Esophagus squamous epithelium (tissue), 5 donors: Measurements from ENCODE around the gene DPY30. TPM values are rescaled to one million over a fixed set of nuclear protein-coding genes. Genes with fewer than 3 reads are reported as not detected.
"Not testable (repeated sequence)": the region's sequence is repeated elsewhere in the genome, so short reads cannot be mapped to it uniquely, and the experiment has no call there.

ENCODE experiments used
- DNase-seq: peaks from one replicate; lab custom pipeline; 2025; lab: John Stamatoyannopoulos, UW
- H3K27ac ChIP-seq, 4 donors: fragments of 200-600 bp; sonication (generic); one replicate each; pipeline ENCODE4 v1.5.1; 2016 to 2019; ENCODE audit warnings: mild to moderate bottlenecking in 1 of 4
- H3K27me3 ChIP-seq, 4 donors: fragments of 200-600 bp; sonication (generic); 1 replicate in 3 of 4; 2 replicates in 1 of 4; pipeline versions ENCODE4 v1.5.1 to v1.6.0; 2017 to 2021; ENCODE audit warnings: antibody characterized with exemption in 1 of 4
- H3K36me3 ChIP-seq, 3 donors: fragments of 200-600 bp; sonication (generic); one replicate each; pipeline ENCODE4 v1.5.1; 2016 to 2019
- H3K4me1 ChIP-seq, 3 donors: fragments of 200-600 bp; sonication (generic); one replicate each; pipeline ENCODE4 v1.5.1; 2017 to 2019
- H3K4me3 ChIP-seq, 4 donors: fragments of 200-600 bp; sonication (generic); 1 replicate in 3 of 4; 2 replicates in 1 of 4; pipeline ENCODE4 v1.5.1; 2016 to 2019; ENCODE audit warnings: mild to moderate bottlenecking in 2 of 4, moderate library complexity in 1 of 4
- H3K9me3 ChIP-seq, 3 donors: fragments of 200-600 bp; sonication (generic); one replicate each; pipeline ENCODE4 v1.5.1; 2016 to 2019
- POLR2A ChIP-seq, 4 donors: fragments of 450-650 bp; IDR thresholded peaks; one replicate each; pipeline ENCODE4 v1.6.1; 2017; ENCODE audit warnings: antibody characterized with exemption in 4 of 4, mild to moderate bottlenecking in 4 of 4, moderate library complexity in 3 of 4
- WGBS, 2 donors: methylation state at CpG; one replicate each; pipeline ENCODE4 v1.1.5; 2018; 5-methylcytosine and 5-hydroxymethylcytosine counted together
- intact Hi-C: fragments of 100-400 bp; cut with DNase I; formaldehyde crosslinking; loops from one replicate; pipeline ENCODE4 v1.15.0; 2022
- total RNA-seq, 4 donors: library from RNA; depleted of rRNA; stranded (reverse); fragments of >200 nt; gene quantifications; one replicate each; pipeline ENCODE4 v1.1.0, GENCODE V29; 2016
- TF ChIP-seq, protein P1 (sequence below), 6 experiments: fragments of 450-650 bp in 4 of 6; fragments of 200-600 bp in 2 of 6; sonication (generic) in 2 of 6; IDR thresholded peaks; one replicate each; pipeline ENCODE4 v1.5.1; 2016 to 2019; ENCODE audit warnings: antibody characterized with exemption in 6 of 6, mild to moderate bottlenecking in 4 of 6, moderate library complexity in 4 of 6
- donor health status: DM: yes; HTN: yes; CAD: no.

The DPY30 gene
- total RNA-seq, 4 donors from 2014 or later, result 53.0 to 58.2 (median 54.6) TPM

DNA sequence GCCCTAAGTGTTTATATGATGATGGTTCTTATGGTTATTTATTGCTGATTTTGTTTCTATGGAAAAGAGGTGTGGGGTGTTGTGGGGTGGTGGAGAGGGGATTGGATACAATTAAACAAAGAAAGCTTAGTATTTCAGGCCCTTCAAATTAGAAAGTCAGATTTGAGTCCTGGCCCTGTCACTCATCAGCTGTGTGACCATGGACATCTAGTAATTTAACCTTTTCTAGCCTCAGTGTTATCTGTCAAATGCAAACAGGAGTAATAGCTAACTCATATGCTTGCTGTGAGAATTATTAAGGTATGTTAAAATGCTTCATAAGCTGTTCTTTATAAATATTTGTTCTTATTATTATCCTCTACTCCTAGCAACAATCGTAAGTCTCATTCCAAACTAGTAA, 26.7 kb downstream of the DPY30 start:
- WGBS, 2 donors, result 70 to 90% methylated on average over 1 of the region's 1 CpG
- no peaks in the 10 kb centered on the region for H3K9me3 ChIP-seq
- no peak overlapping the region for H3K4me3 ChIP-seq
- peaks cover 9 to 27% (median 12%) of the 10 kb centered on the region in 3 donors for H3K4me1 ChIP-seq
- intact Hi-C loops, result no loop called here
- no peak for TF ChIP-seq POLR2A (IDR thresholded peaks at IDR 0.05)
- TF ChIP-seq, protein P1, sequence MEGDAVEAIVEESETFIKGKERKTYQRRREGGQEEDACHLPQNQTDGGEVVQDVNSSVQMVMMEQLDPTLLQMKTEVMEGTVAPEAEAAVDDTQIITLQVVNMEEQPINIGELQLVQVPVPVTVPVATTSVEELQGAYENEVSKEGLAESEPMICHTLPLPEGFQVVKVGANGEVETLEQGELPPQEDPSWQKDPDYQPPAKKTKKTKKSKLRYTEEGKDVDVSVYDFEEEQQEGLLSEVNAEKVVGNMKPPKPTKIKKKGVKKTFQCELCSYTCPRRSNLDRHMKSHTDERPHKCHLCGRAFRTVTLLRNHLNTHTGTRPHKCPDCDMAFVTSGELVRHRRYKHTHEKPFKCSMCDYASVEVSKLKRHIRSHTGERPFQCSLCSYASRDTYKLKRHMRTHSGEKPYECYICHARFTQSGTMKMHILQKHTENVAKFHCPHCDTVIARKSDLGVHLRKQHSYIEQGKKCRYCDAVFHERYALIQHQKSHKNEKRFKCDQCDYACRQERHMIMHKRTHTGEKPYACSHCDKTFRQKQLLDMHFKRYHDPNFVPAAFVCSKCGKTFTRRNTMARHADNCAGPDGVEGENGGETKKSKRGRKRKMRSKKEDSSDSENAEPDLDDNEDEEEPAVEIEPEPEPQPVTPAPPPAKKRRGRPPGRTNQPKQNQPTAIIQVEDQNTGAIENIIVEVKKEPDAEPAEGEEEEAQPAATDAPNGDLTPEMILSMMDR (IDR thresholded peaks at IDR 0.05), result no peak
- H3K36me3 ChIP-seq, result peaks cover 0 to 35% (median 0%) of the 10 kb centered on the region in 3 donors
- no peak overlapping the region for H3K27ac ChIP-seq
- H3K27me3 ChIP-seq, result no peaks in the 10 kb centered on the region
- DNase-seq, result no peak

DNA sequence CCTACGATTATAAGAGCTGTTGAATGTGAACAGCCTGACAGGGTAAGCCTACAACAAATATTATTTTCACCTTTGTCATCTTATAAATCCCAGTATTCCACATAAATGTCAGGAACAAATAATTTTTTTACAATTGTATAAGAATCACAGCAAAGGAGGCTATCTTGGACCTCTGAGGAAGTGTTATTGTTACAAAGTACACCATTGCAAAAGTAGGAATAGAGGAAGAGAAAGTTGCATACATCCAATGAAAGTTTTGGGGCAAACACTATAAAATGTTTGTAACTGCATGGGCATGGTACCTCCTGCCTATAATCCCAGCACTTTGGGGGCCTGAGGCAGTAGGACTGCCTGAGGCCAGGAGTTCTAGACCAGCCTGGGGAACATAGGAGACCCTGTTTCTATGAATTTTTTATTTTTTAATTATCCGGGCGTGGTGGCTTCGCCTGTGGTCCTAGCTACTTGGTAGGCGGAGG, 28.1 kb downstream of the DPY30 start:
- intact Hi-C loops, result no loop called here
- no peak for TF ChIP-seq POLR2A (IDR thresholded peaks at IDR 0.05)
- TF ChIP-seq, protein P1 (IDR thresholded peaks at IDR 0.05), result no peak
- Histone ChIP-seq H3K27ac (peak overlapping the region; percentile 86 to 99 (median 94)), H3K4me3 (peak overlapping the region; percentile 63 to 97 (median 88)), H3K9me3 (no peaks in the 10 kb centered on the region), H3K4me1 (peaks cover 10 to 41% (median 15%) of the 10 kb centered on the region in 3 donors), H3K27me3 (no peaks in the 10 kb centered on the region), H3K36me3 (peaks cover 0 to 22% (median 0%) of the 10 kb centered on the region in 3 donors)
- no peak for DNase-seq
- 55 to 70% methylated on average over 4 to 5 of the region's 5 CpGs for WGBS, 2 donors

DNA sequence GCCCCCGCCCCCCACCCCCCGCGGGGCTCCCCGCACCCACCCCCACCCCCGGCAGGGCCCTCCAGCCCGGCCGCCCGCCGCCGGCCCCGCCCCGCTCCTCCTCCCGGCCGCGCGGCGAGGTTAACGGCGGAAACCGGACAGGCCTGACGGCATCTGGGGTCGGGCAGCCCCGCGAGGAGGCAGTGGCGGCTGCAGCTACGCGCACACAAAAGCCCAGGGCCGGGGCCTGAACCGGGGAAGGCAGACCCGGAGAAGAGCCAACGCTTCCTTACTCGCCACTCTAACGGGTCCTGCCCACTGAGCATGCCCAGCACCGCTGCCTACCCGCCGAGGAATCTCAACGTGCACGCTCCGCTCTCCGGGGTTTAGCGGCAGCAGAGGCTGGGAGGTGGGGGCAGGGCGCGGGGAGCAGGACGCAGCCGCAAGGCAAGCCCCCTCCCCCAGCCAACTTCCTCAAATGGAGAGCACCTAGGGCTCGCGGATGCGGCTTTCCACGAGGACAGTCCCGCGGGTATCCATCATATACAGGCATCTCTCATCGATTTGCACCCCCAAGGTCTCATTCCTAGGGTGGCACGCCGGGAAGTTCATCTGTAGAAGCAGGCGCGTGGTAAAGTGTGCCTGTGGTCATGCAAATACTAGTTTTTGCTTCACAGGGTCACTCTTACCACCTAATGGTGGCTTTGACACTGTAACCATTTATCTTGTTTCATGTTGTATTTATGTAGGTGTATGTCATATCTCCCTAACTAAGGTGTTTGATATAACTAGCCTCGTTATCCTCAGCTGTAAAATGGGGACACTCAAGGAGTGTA, 28.7 kb downstream of the DPY30 start, which contains the start of gene MEMO1:
TSS of gene MEMO1 (minus strand) at position 339 of the 815 bp plus-strand sequence. CDS start 761 bp downstream, outside the sequence.
- peak in 3 of 4 donors; percentile 39 to 73 (median 59) for TF ChIP-seq POLR2A (IDR thresholded peaks at IDR 0.05)
- TF ChIP-seq, protein P1 (IDR thresholded peaks at IDR 0.05), result no peak
- no peaks in the 10 kb centered on the region for H3K27me3 ChIP-seq
- peak within 1 kb of the TSS; percentile 86 to 99 (median 94) for H3K27ac ChIP-seq
- WGBS, 2 donors, result 2% methylated on average over 5 to 8 of the region's 57 CpGs
- intact Hi-C loops, result no loop called here
- H3K4me1 ChIP-seq, result peaks cover 10 to 47% (median 15%) of the 10 kb centered on the region in 3 donors
- peaks cover 0 to 17% (median 0%) of the 10 kb centered on the region in 3 donors for H3K36me3 ChIP-seq
- peak within 1 kb of the TSS; percentile 63 to 97 (median 88) for H3K4me3 ChIP-seq
- no peaks in the 10 kb centered on the region for H3K9me3 ChIP-seq
- DNase-seq, result peak; percentile 85

DNA sequence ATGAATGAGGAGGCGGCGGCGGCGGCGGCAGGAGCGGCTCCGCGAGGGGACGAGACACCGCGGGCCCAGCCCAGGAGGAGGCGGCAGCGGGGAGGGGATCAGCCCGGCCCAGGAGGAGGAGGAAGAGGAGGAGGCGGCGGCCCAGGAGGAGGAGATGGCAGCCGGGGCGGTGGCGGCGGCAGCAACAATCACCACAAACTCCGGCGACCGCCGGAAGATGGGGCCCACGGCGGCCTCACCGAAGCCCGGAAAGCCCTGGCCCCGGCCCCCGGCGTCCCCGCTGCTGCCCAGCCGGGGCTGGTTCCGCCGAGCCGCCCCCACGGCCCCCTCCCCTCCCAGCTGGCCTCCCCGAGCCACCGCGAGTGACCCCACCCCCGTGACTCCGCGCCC, 29.3 kb downstream of the DPY30 start:
- Histone ChIP-seq H3K4me3 (peak overlapping the region; percentile 63 to 97 (median 88)), H3K27ac (peak overlapping the region; percentile 86 to 99 (median 94)), H3K4me1 (peaks cover 10 to 53% (median 15%) of the 10 kb centered on the region in 3 donors), H3K36me3 (peaks cover 0 to 11% (median 0%) of the 10 kb centered on the region in 3 donors)
- no CpG with 5 or more reads among the region's 43 CpGs for WGBS, 2 donors
- DNase-seq, H3K27me3 ChIP-seq, intact Hi-C loops, H3K9me3 ChIP-seq: not testable (repeated sequence)

DNA sequence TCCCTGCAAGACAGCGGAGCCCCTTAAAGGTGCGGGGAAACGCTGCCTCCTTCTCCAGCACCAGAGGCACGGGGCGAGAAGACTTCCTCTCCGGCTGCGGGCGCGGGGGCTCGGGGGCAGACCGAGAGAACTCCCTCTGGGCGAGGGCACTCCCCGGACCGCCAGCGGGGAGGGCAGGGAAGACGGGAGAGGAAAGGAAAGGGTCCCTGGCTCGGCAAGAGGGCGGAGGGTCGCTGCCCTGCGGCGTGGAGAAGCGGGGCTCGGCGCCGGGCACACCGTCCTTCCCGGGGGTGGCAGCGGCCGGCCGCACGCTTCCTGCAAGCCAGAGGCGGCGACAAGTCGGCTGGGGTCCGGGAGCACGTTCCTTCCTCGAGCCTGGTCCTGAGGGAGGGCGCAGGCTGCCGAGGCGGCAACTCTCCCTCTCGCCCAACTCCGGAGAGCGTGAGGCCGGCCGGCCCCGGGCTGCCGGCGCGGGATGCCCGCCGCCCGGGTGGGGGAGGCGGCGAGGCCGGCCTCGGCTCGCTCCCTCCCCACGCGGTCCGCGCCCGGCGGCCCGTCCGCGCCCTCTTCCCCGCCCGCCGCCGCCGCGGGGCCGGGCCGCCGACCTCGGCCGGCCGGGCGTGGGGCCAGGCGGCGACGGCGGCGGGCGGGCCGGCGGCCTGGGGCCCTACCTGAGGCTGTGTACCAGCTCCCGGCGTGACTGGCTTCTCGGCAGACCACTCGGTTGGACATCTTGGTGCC, 29.9 kb downstream of the DPY30 start:
- TF ChIP-seq POLR2A (IDR thresholded peaks at IDR 0.05), result no peak
- TF ChIP-seq, protein P1 (IDR thresholded peaks at IDR 0.05), result no peak
- intact Hi-C loops, result no loop called here
- Histone ChIP-seq H3K9me3 (no peaks in the 10 kb centered on the region), H3K36me3 (peaks cover 0 to 11% (median 0%) of the 10 kb centered on the region in 3 donors), H3K27ac (peak overlapping the region; percentile 86 to 99 (median 94)), H3K27me3 (no peaks in the 10 kb centered on the region), H3K4me1 (peaks cover 10 to 59% (median 20%) of the 10 kb centered on the region in 3 donors), H3K4me3 (peak overlapping the region; percentile 63 to 97 (median 88))
- 0% methylated on average over 3 of the region's 91 CpGs; no CpG with 5 or more reads in 1 of the 2 donors for whole genome bisulfite sequencing, 2 donors
- no peak for DNase-seq
